NCI-H2196 (cell line): ENCODE data around the gene RILPL1.
"Not testable (repeated sequence)": the region's sequence is repeated elsewhere in the genome, so short reads cannot be mapped to it uniquely, and the experiment has no call there.

Experiments
- DNase-seq: peaks from one replicate; lab custom pipeline; 2025; ENCODE audit not compliant: unreplicated experiment; lab: John Stamatoyannopoulos, UW

The RILPL1 gene

GRCh38 chr12:123498126-123498825 lies 35.2 kb downstream of the RILPL1 start:
- DNase-seq: no peak

- DNase-seq: no peak
Measured at GRCh38 chr12:123497065-123497464, 36.5 kb downstream of the RILPL1 start.

- DNase-seq: no peak
Measured at GRCh38 chr12:123494124-123494851, 39.2 kb downstream of the RILPL1 start.

GRCh38 chr12:123492339-123493039 lies 41.0 kb downstream of the RILPL1 start:
- DNase-seq: not testable (repeated sequence)

GRCh38 chr12:123491481-123491880 lies 42.0 kb downstream of the RILPL1 start:
- no peak for DNase-seq

GRCh38 chr12:123491056-123491455 lies 42.5 kb downstream of the RILPL1 start:
- no peak for DNase-seq

GRCh38 chr12:123490089-123490488 lies 43.4 kb downstream of the RILPL1 start:
- no peak for DNase-seq

GRCh38 chr12:123489580-123489979 lies 43.9 kb downstream of the RILPL1 start:
- no peak for DNase-seq

GRCh38 chr12:123488539-123489230 lies 44.8 kb downstream of the RILPL1 start:
- DNase-seq: no peak

- DNase-seq: no peak
Measured at GRCh38 chr12:123487428-123487827, 46.1 kb downstream of the RILPL1 start.

- no peak for DNase-seq
Measured at GRCh38 chr12:123485756-123486155, 47.8 kb downstream of the RILPL1 start.

- no peak for DNase-seq
Measured at GRCh38 chr12:123483602-123484248, 49.8 kb downstream of the RILPL1 start.

- no peak for DNase-seq
Measured at GRCh38 chr12:123482876-123483275, 50.6 kb downstream of the RILPL1 start.

- not testable (repeated sequence) for DNase-seq
Measured at GRCh38 chr12:123481251-123481650, 52.3 kb downstream of the RILPL1 start.

- DNase-seq: no peak
Measured at GRCh38 chr12:123479442-123480180, 53.9 kb downstream of the RILPL1 start.

- DNase-seq: no peak
Measured at GRCh38 chr12:123478762-123479161, 54.8 kb downstream of the RILPL1 start.

GRCh38 chr12:123478069-123478468 lies 55.5 kb downstream of the RILPL1 start:
- no peak for DNase-seq

- DNase-seq: no peak
Measured at GRCh38 chr12:123475246-123475703, 58.2 kb downstream of the RILPL1 start.

GRCh38 chr12:123474485-123475245 lies 58.9 kb downstream of the RILPL1 start:
- no peak for DNase-seq
